Limb (tissue), 2 donors: ENCODE results near the gene POM121.
"Not testable (repeated sequence)": the region's sequence is repeated elsewhere in the genome, so short reads cannot be mapped to it uniquely, and the experiment has no call there.

Source experiments
- DNase-seq, 2 donors: peaks; one replicate each; pipeline ENCODE4 v3.0.0-alpha.2; 2016; ENCODE audit errors: extremely low spot score in 2 of 2

POM121 gene

GRCh38 chr7:72995484-72995883 is 70.6 kb downstream of the POM121 start:
- not testable (repeated sequence) for DNase-seq

GRCh38 chr7:72997447-72997846 is 72.6 kb downstream of the POM121 start:
- DNase-seq, result not testable (repeated sequence)

- DNase-seq, result not testable (repeated sequence)
These were observed 73.1 kb downstream of the POM121 start for GRCh38 chr7:72997887-72998468.
